Stimulated activated naive B cell treated with anti-CD40 and anti-IgM and Interleukin-4, amounts not matched to agents 10 μg/mL and 1 μg/mL and 100 μg/mL, for 72 hours (primary cell): ENCODE results near the gene FCER2.

Experiments used
- ATAC-seq, 2 donors: fragments of 150-1000 bp; cut with Tn5 transposase; replicated peaks; 2 replicates each; pipeline ENCODE4 v1.10.0; 2021; ENCODE audit warnings: moderate library complexity in 1 of 2
- DNase-seq: peaks from one replicate; pipeline ENCODE4 v3.0.0; 2021
- H3K27ac Mint-ChIP-seq: one replicate; pipeline ENCODE4 v1.8.0; 2022; ENCODE audit warnings: mild to moderate bottlenecking, mixed read lengths
- H3K27me3 Mint-ChIP-seq, 2 donors: one replicate each; pipeline ENCODE4 v1.8.0; 2022; ENCODE audit warnings: mixed read lengths in 2 of 2
- H3K36me3 Mint-ChIP-seq, 2 donors: one replicate each; pipeline ENCODE4 v1.8.0; 2022; ENCODE audit warnings: mixed read lengths in 2 of 2, mild to moderate bottlenecking in 1 of 2
- H3K4me1 Mint-ChIP-seq, 2 donors: one replicate each; pipeline ENCODE4 v1.8.0; 2022; ENCODE audit warnings: mixed read lengths in 2 of 2, mild to moderate bottlenecking in 1 of 2
- H3K4me3 Mint-ChIP-seq, 2 donors: one replicate each; pipeline ENCODE4 v1.8.0; 2022; ENCODE audit warnings: mild to moderate bottlenecking in 2 of 2, mixed read lengths in 2 of 2, moderate library complexity in 1 of 2
- H3K9me3 Mint-ChIP-seq, 2 donors: one replicate each; pipeline ENCODE4 v1.8.0; 2022; ENCODE audit warnings: mixed read lengths in 2 of 2, mild to moderate bottlenecking in 1 of 2

FCER2 gene

DNA sequence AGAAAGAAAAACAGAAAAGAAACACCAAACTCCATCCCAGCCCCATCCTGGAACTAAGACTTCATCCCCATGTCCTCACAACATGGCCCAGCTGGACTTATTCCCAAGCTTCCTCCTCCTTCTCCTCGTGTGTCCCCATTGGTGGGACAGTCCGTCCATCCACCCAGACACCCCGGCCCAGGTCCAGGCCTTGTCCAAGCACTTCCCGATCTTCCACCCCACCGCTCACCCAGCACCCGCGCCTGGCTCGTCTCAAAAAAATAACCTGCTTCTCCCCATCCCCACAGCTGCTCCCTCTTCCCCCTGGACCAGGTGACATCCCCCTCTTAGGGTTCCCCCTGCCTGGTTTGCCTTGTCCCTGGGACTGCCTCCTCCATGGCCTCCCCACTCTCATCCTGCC is 1.4 kb upstream of the FCER2 start:
- H3K4me3 Mint-ChIP-seq, result peak overlapping the region; percentile 54 to 69
- peak overlapping the region; percentile 99 for H3K27ac Mint-ChIP-seq
- H3K27me3 Mint-ChIP-seq, result no peaks in the 10 kb centered on the region
- H3K4me1 Mint-ChIP-seq, result peaks cover 63 to 99% of the 10 kb centered on the region in 2 donors
- peaks cover 50 to 64% of the 10 kb centered on the region in 2 donors for H3K36me3 Mint-ChIP-seq
- DNase-seq (no peak), ATAC-seq (no peak)
- H3K9me3 Mint-ChIP-seq, result peaks cover 7% of the 10 kb centered on the region in 2 donors

DNA sequence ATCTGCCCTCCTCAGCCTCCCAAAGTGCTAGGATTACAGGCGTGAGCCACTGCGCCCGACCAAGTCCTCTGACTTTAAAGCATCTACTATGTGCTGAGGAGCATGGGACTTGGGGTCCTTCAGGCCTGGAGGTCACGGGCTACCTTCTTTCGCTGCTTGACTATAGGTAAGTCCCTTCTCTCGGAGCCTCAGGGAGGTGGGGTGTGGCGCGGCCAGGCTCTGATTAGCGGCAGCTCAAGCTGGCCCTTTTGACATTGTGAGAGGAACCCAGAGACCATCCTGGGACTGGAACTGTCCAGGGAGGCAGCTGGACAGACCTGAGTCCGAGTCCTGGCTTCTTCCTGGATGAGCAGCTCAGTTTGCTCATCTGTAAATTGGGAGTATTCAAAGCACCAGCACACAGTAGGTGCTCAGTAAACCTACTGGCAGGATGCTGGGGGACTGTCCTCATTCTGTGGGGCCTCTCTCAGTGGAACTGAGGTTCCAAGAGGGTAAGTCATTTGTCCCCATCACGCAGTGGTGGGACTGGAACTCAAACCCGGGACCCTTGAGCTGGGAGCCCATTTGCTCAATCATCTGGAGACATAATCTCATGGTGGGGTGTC is 780 bp downstream of the FCER2 start:
- H3K4me1 Mint-ChIP-seq, result peaks cover 59 to 99% of the 10 kb centered on the region in 2 donors
- no peaks in the 10 kb centered on the region for H3K27me3 Mint-ChIP-seq
- H3K36me3 Mint-ChIP-seq, result peaks cover 64 to 80% of the 10 kb centered on the region in 2 donors
- ATAC-seq, result no peak
- peaks cover 3 to 6% of the 10 kb centered on the region in 2 donors for H3K9me3 Mint-ChIP-seq
- no peak for DNase-seq
- H3K4me3 Mint-ChIP-seq, result no peak overlapping the region
- peak overlapping the region; percentile 99 for H3K27ac Mint-ChIP-seq

DNA sequence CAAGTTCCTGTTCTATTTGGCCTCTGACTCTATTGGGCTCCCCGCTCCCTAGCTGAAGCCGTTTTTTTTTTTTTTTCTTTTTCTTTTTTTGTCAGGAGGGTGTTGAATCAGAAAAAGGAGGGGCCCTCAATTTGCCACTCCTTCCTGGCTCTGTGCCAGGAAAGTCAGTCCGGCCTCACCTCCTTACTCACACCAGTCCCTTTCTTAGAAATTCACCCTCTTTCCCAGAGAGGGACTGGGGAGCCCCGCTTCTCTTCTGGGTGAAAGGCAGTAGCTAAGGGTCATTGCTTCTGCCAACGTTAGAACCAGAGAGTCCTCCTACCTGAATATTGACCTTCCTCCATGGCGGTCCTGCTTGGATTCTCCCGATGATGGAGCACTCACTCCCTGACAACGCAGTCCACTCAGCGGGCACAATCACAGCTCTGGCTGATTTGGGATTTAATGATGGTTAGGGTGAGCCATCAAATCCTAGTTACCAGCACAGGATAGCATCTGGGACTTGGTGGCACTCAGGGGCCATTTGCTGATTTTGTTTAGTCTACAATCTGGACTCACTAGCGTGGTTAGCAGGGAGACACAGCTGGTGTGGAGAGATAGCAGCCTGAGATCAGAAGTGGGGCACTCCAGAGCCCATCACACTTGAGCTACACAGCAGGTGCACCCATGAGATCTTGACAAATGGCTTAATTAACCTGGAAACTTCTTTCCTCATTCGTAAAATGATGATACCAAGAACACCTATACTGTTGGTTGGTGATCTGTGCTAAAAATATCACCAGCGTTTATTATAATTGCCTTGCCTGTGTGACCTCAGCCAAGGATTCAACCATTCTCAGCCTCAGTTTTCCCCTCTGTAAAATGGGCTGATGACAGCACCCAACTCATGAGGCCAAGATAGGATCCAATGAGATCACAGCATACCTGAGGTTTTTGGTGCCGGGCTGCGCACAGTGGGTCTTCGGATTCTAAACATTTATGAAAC is 2.2 kb downstream of the FCER2 start:
- Mint-ChIP-seq H3K27me3 (no peaks in the 10 kb centered on the region), H3K9me3 (peaks cover 3 to 6% of the 10 kb centered on the region in 2 donors), H3K4me3 (no peak overlapping the region), H3K4me1 (peaks cover 51 to 91% of the 10 kb centered on the region in 2 donors), H3K27ac (peak overlapping the region; percentile 99), H3K36me3 (peaks cover 70 to 86% of the 10 kb centered on the region in 2 donors)
- DNase-seq, result peak; percentile 81
- peak; percentile 39 to 46 for ATAC-seq

DNA sequence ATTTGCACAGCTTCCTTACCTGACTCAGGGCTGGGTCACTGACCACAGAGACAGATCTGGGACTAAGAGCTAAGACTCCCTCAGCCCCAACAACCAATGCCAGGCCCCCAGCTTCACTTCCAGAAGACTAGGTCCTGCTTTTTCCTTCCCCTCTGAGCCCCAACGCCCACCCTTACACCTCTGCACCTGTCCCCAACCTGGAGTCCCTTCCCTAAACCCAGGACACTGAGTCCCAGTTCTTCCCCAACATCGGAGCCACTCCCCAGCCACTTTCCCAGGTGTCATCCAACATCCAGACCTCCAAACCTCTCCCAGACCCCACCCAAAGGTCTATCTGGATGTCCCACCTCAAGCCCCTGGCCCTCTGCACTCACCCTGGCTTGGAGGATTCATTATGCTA is 2.9 kb downstream of the FCER2 start:
- ATAC-seq (no peak), DNase-seq (no peak)
- Mint-ChIP-seq H3K36me3 (peaks cover 76 to 93% of the 10 kb centered on the region in 2 donors), H3K27me3 (no peaks in the 10 kb centered on the region), H3K27ac (peak overlapping the region; percentile 99), H3K4me3 (no peak overlapping the region), H3K9me3 (peaks cover 3 to 6% of the 10 kb centered on the region in 2 donors), H3K4me1 (peaks cover 51 to 91% of the 10 kb centered on the region in 2 donors)

DNA sequence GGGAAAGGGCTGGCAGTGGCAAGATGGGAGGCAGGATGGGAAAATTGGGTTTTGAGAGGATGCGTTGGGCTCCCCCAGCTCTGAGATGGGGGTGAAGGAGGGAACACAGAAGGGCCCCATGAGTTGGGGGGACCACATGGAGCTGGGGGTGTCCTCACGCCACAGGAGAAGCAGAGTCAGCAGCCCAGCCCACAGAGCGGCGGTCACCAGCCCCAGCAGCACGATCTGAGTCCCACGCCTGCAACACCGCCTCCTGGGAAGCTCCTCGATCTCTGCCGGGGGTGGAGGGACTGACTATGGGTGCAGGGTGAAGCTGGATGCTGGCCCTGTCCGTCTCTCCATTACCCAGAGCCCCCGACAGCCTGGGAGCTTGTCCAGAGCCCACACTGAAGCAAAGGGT is 3.3 kb downstream of the FCER2 start:
- H3K4me3 Mint-ChIP-seq, result no peak overlapping the region
- ATAC-seq, result no peak
- DNase-seq, result no peak
- peaks cover 47 to 89% of the 10 kb centered on the region in 2 donors for H3K4me1 Mint-ChIP-seq
- H3K36me3 Mint-ChIP-seq, result peaks cover 75 to 91% of the 10 kb centered on the region in 2 donors
- H3K9me3 Mint-ChIP-seq, result peaks cover 3 to 6% of the 10 kb centered on the region in 2 donors
- H3K27me3 Mint-ChIP-seq, result no peaks in the 10 kb centered on the region
- peak overlapping the region; percentile 99 for H3K27ac Mint-ChIP-seq

DNA sequence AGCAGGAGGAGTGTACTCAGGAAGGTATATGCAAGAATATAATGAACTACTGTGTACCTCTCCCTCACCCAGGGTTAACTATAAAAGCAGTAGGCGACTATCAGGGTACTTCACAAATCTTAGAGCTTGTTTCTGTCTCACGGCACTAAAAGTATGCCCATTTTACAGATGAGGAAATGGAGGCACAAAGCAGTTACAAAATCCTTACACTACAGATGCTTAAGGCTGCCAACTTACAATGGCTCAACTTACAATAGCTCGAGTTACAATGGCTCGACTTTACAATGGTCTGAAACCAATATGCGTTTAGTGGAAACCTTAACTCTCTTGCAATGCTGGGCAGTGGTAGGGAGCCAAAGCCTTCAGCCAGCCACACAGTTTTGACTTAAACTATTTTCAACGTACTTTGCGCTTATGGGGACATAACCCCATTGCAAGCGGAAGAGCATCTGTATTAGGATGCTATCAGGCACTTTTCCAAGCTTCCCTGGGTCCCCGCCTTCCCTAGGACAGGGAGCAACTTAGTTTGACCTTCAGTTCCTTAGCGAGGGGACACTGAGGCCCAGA is 4.1 kb downstream of the FCER2 start:
- DNase-seq (no peak), ATAC-seq (no peak)
- Mint-ChIP-seq H3K27me3 (no peaks in the 10 kb centered on the region), H3K36me3 (peaks cover 75 to 87% of the 10 kb centered on the region in 2 donors), H3K27ac (peak overlapping the region; percentile 99), H3K9me3 (peaks cover 3 to 6% of the 10 kb centered on the region in 2 donors), H3K4me3 (no peak overlapping the region), H3K4me1 (peaks cover 43 to 81% of the 10 kb centered on the region in 2 donors)

DNA sequence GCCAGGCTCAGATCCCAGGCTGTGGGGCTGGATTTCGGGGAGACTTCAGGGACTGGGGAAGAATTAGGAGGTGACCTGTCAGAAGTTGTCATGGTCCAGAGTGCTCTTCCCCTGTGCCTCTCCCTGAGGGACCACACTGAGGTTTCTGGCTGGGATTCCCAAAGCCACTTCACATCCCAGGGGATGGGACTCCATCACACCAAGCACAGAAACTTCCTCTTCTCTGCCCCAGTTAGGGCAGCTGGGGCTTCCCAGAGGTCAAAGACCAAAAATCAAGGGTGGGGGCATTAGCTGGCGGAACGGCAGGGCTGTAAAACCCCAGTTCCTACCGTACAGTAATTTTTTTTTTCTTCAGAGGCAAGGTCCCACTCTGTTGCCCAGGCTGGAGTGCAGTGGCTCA is 7.4 kb downstream of the FCER2 start:
- H3K4me1 Mint-ChIP-seq, result peaks cover 25 to 55% of the 10 kb centered on the region in 2 donors
- H3K27me3 Mint-ChIP-seq, result no peaks in the 10 kb centered on the region
- ATAC-seq, result peak; percentile 51 to 54
- no peak overlapping the region for H3K4me3 Mint-ChIP-seq
- peaks cover 48 to 60% of the 10 kb centered on the region in 2 donors for H3K36me3 Mint-ChIP-seq
- H3K27ac Mint-ChIP-seq, result no peak overlapping the region
- H3K9me3 Mint-ChIP-seq, result peaks cover 0 to 2% of the 10 kb centered on the region in 2 donors
- DNase-seq, result peak; percentile 80

DNA sequence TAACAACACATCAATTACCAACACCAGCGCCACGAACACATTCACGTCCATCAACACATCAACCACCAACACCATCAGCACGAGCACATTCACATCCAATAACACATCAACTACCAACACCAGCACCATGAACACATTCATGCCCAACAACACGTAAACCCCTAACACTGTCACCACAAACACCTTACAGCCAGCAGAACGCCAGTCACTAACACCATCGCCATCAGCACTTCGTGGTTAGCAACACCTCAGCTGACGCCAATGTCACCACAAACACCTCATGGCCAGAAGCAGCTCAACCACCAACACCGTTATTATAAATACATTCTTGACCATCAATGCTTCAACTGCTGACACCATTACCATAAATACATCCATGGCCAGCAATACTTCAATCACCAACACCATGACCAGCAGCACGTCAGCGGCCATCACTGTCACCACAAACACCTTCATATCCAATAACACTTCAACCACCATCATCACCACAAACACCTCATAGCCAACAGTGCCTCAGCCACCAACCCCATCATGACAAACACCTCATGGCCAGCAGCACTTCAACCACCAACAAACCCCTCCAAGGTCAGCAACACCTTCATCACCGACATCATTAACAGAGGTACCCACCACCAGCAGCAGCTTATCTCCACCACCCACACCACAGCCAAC is 9.4 kb downstream of the FCER2 start:
- Mint-ChIP-seq H3K4me1 (peaks cover 20 to 36% of the 10 kb centered on the region in 2 donors), H3K36me3 (peaks cover 37 to 52% of the 10 kb centered on the region in 2 donors), H3K4me3 (no peak overlapping the region), H3K27me3 (no peaks in the 10 kb centered on the region), H3K27ac (no peak overlapping the region), H3K9me3 (peaks cover 0 to 2% of the 10 kb centered on the region in 2 donors)
- ATAC-seq (no peak), DNase-seq (no peak)

DNA sequence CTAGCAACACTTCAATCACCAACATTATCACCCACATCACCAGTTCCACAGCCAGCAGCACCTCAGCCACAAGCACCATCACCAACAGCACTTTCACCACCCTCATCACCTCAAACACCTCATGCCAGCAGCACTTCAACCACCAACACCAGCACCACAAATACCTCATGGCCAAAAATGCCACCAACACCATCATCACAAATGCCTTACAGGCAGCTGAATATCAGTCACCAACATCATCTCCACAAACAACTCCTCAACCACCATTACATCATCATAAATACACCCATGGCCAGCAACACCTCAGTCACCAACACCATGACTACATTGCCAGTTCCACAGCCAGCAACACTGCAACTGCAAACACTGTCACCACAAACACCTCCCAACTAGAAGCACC is 10.4 kb downstream of the FCER2 start:
- no peak for DNase-seq
- Mint-ChIP-seq H3K4me1 (peaks cover 16 to 32% of the 10 kb centered on the region in 2 donors), H3K27me3 (no peaks in the 10 kb centered on the region), H3K27ac (no peak overlapping the region), H3K36me3 (peaks cover 31 to 48% of the 10 kb centered on the region in 2 donors), H3K4me3 (no peak overlapping the region), H3K9me3 (peaks cover 0 to under 1% of the 10 kb centered on the region in 2 donors)
- ATAC-seq, result no peak

DNA sequence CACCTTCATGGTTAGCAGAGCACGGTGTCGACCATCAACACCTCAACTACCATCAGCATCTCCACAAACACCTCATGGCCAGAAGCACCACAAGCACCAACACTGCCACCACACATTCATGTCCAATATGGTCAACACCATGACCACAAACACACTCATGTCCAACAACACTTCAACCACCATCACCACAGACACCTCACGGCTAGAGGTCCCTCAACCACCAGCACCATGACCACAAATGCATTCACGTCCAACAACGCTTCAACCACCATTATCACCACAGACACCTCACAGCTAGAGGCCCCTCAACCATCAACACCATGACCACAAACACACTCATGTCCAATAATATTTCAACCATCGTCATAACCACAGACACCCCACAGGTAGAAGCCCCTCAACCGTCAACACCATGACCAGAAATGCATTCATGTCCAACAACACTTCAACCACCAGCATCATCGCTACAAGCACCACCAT is 11.1 kb downstream of the FCER2 start:
- no peak for DNase-seq
- ATAC-seq, result no peak
- no peaks in the 10 kb centered on the region for H3K27me3 Mint-ChIP-seq

DNA sequence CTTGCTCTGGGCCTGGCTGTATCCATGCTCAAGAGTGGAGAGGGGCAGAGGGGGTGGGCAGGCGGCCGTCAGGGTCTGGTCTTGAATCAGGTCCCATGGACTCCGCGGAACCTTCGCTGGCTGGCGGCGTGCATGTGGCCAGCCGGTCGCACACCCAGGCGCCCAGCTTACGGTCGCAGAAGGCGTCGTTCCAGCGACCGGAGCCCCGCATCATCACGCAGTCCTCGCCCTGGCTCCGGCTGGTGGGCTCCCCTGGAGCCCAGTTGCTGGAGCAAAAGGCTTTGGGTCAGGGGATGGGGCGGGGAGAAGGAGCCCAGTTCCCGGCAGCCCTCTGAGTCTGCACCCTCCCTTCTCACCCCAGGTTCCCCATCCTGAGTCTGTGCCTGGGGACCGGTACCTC is 12.8 kb downstream of the FCER2 start:
- no peak overlapping the region for H3K4me3 Mint-ChIP-seq
- DNase-seq (no peak), ATAC-seq (no peak)
- peaks cover 27 to 43% of the 10 kb centered on the region in 2 donors for H3K36me3 Mint-ChIP-seq
- no peaks in the 10 kb centered on the region for H3K9me3 Mint-ChIP-seq
- H3K27ac Mint-ChIP-seq, result peak overlapping the region; percentile 93
- H3K4me1 Mint-ChIP-seq, result peaks cover 19 to 32% of the 10 kb centered on the region in 2 donors
- H3K27me3 Mint-ChIP-seq, result no peaks in the 10 kb centered on the region

More for the DNA sequence above, 11.1 kb downstream of the FCER2 start:
- Mint-ChIP-seq H3K9me3 (no peaks in the 10 kb centered on the region), H3K36me3 (peaks cover 34 to 46% of the 10 kb centered on the region in 2 donors), H3K27ac (no peak overlapping the region), H3K4me3 (no peak overlapping the region), H3K4me1 (peaks cover 19 to 36% of the 10 kb centered on the region in 2 donors)

DNA sequence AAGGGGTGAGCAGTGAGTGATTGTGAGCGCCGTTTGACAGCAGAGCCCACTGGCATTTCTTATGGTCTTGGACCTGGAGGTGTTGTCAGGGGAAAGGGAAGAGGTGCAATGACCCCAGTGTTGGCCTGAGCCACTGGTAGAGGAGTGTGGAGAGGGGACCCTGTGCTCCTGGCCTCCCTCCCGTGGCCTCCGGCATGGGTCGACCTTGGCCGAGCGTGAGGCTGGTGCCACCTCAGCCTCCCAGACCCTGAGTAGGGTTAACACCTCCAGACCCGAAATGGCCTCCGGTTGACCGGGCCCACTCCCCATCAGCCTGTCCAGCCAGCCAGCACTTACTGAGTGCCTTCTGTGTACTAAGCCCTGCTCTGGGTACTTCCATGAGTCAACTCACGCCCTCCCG is 14.8 kb downstream of the FCER2 start:
- Mint-ChIP-seq H3K9me3 (no peaks in the 10 kb centered on the region), H3K27me3 (no peaks in the 10 kb centered on the region), H3K4me1 (peaks cover 22 to 44% of the 10 kb centered on the region in 2 donors), H3K36me3 (peaks cover 39 to 57% of the 10 kb centered on the region in 2 donors), H3K27ac (peak overlapping the region; percentile 93), H3K4me3 (peak overlapping the region; percentile 52 to 61)
- DNase-seq (no peak), ATAC-seq (peak; percentile 24 to 38)

DNA sequence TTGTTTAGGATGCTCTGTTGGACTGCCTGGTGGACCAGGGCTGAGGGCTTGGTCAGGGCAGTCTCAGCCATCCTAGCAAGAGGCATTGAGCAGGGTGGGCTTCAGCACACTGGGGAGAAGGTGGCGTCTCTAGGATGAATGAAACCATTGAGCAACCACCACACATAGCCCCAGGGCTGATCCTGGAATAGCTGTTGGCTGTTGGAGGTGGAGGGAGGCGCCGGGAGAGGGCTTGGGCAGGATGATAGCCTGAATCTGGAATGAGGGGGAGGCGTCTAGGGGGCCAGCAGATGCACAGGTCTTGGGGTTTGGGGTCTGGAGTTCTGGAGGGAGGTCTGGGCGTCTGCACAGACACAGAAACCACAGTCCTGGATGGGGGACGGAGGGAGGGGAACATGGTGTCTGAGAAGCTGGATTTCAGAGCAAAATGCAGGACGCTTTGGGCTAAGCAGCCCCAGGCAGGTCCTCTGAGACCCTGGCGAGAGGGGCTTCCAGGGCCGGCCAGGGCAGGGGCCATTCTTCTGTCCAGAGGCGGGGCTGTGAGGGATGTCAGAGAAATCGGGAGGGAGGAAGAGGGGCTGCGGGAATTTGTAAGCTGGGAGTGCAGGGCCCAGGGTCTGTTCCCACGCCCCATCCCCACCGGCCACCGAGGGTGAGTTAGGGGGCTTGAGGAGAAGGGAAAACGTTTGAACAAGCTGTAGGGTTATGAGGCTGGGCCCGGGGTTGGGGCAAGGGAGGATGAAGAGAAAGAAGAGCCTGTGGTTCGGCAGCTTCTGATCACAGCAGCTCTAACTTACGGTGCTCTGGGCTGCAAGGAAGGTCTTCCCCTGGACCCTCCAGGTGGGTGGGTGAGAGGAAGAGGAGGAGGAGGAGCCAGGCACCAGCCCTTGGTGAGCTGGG is 16.1 kb downstream of the FCER2 start:
- Mint-ChIP-seq H3K27ac (peak overlapping the region; percentile 93), H3K27me3 (no peaks in the 10 kb centered on the region), H3K4me3 (peak overlapping the region; percentile 63 to 70), H3K4me1 (peaks cover 26 to 56% of the 10 kb centered on the region in 2 donors), H3K9me3 (no peaks in the 10 kb centered on the region), H3K36me3 (peaks cover 42 to 66% of the 10 kb centered on the region in 2 donors)
- ATAC-seq (peak; percentile 17 to 24), DNase-seq (peak; percentile 43)
